GM12891 (cell line): ENCODE results near the gene TCTN3.
A peak's percentile ranks its signal among the peaks of the same experiment; 100 is the strongest.

Experiments
- DNase-seq: peaks from one replicate; pipeline ENCODE4 v3.0.0; 2011; ENCODE audit warnings: low spot score; ENCODE audit not compliant: insufficient read length
- FAIRE-seq: peaks from 2 replicates; lab custom pipeline; 2011; peaks lifted over from hg19 to GRCh38; lab: Jason Lieb, UNC
- PAX5 ChIP-seq: IDR thresholded peaks from 2 replicates; pipeline ENCODE4 v1.6.1; 2011; ENCODE audit warnings: low read length, moderate library complexity, mild to moderate bottlenecking; ENCODE audit not compliant: insufficient read depth, severe bottlenecking
- POLR2A ChIP-seq: IDR thresholded peaks from 2 replicates; pipeline ENCODE4 v1.6.1; 2011; ENCODE audit warnings: low read depth, low read length, control low read depth
- POLR2AphosphoS5 ChIP-seq: IDR thresholded peaks from 2 replicates; pipeline ENCODE4 v1.6.1; 2011; ENCODE audit warnings: low read depth, low read length, control low read depth
- POU2F2 ChIP-seq: IDR thresholded peaks from 2 replicates; pipeline ENCODE4 v1.6.1; 2011; ENCODE audit warnings: low read depth, mild to moderate bottlenecking, control low read depth, low read length, moderate library complexity
- SPI1 ChIP-seq: IDR thresholded peaks from 2 replicates; pipeline ENCODE4 v1.6.1; 2011; ENCODE audit warnings: low read depth, low read length, control low read depth
- TAF1 ChIP-seq: IDR thresholded peaks from 2 replicates; pipeline ENCODE4 v1.6.1; 2011; ENCODE audit warnings: low read depth, low read length, control low read depth

Gene TCTN3

GRCh38 chr10:95656291-95657164 is 37.2 kb downstream of the TCTN3 start, which contains the start of gene ALDH18A1:
Gene ALDH18A1 (minus strand): TSS chr10:95656711. CDS start chr10:95653377, 3,334 bp downstream.
- DNase-seq (peak; percentile 82), FAIRE-seq (peak; percentile 98)
- no peak for TF ChIP-seq PAX5
- TF ChIP-seq SPI1, result no peak
- no peak for TF ChIP-seq POU2F2
- peak; percentile 33; the same call in 1 of the 2 replicates for TF ChIP-seq POLR2A
- no peak for TF ChIP-seq TAF1
- no peak for TF ChIP-seq POLR2AphosphoS5

GRCh38 chr10:95655571-95656290 is 38.0 kb downstream of the TCTN3 start:
- peak; percentile 82 for FAIRE-seq

GRCh38 chr10:95653895-95654294 is 39.8 kb downstream of the TCTN3 start:
- FAIRE-seq, result no peak
- no peak for DNase-seq
- TF ChIP-seq TAF1 (no peak), POU2F2 (no peak), POLR2A (no peak), POLR2AphosphoS5 (no peak), SPI1 (no peak), PAX5 (no peak)

More at GRCh38 chr10:95655571-95656290, 38.0 kb downstream of the TCTN3 start:
- DNase-seq, result no peak
- TF ChIP-seq POU2F2 (no peak), POLR2AphosphoS5 (no peak), TAF1 (no peak), PAX5 (no peak), SPI1 (no peak), POLR2A (no peak; the same call in 1 of the 2 replicates)

- no peak for DNase-seq
- no peak for TF ChIP-seq SPI1
- no peak for TF ChIP-seq PAX5
- no peak for TF ChIP-seq TAF1
- no peak for TF ChIP-seq POLR2A
- no peak for TF ChIP-seq POU2F2
- TF ChIP-seq POLR2AphosphoS5, result no peak
- FAIRE-seq, result no peak
These were observed 42.2 kb downstream of the TCTN3 start for GRCh38 chr10:95651346-95652060.

- DNase-seq (no peak), FAIRE-seq (no peak)
- no peak for TF ChIP-seq POLR2A
- no peak for TF ChIP-seq TAF1
- TF ChIP-seq POLR2AphosphoS5, result no peak
- no peak for TF ChIP-seq SPI1
- no peak for TF ChIP-seq PAX5
- no peak for TF ChIP-seq POU2F2
These were observed 43.5 kb downstream of the TCTN3 start for GRCh38 chr10:95650232-95650631.

GRCh38 chr10:95648138-95648537 is 45.6 kb downstream of the TCTN3 start:
- TF ChIP-seq TAF1 (no peak), PAX5 (no peak), POLR2AphosphoS5 (no peak), POLR2A (no peak), SPI1 (no peak), POU2F2 (no peak)
- DNase-seq (no peak), FAIRE-seq (no peak)

- no peak for DNase-seq
- TF ChIP-seq PAX5, result no peak
- no peak for TF ChIP-seq TAF1
- TF ChIP-seq POLR2AphosphoS5, result no peak
- no peak for TF ChIP-seq SPI1
- TF ChIP-seq POU2F2, result no peak
- no peak for TF ChIP-seq POLR2A
- FAIRE-seq, result no peak
These were observed 47.6 kb downstream of the TCTN3 start for GRCh38 chr10:95646160-95646559.

- TF ChIP-seq POLR2AphosphoS5 (no peak), PAX5 (no peak), POU2F2 (no peak), POLR2A (no peak), TAF1 (no peak), SPI1 (no peak)
- DNase-seq (no peak), FAIRE-seq (no peak)
These were observed 48.8 kb downstream of the TCTN3 start for GRCh38 chr10:95644901-95645300.

- FAIRE-seq (no peak), DNase-seq (no peak)
- no peak for TF ChIP-seq TAF1
- no peak for TF ChIP-seq POU2F2
- no peak for TF ChIP-seq PAX5
- TF ChIP-seq POLR2AphosphoS5, result no peak
- no peak for TF ChIP-seq POLR2A
- TF ChIP-seq SPI1, result no peak
These were observed 52.8 kb downstream of the TCTN3 start for GRCh38 chr10:95640891-95641315.
